ENCODE measurements around the gene FOXRED2.
"Not testable (repeated sequence)": the region's sequence is repeated elsewhere in the genome, so short reads cannot be mapped to it uniquely, and the experiment has no call there.

DNA sequence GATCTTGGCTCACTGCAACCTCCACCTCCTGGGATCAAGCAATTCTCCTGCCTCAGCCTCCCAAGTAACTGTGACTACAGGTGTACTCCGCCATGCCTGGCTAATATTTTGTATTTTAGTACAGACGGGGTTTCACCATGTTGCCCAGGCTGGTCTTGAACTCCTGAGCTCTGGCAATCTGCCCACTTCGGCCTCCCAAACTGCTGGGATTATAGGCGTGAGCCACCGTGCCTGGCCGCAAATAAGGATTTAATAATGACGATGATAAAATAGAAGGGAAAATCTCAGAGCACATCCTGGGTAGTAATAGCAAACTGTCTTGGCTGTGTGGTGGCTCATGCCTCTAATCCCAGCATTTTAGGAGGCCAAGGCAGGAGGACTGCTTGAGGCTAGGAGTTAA lies 55.9 kb downstream of the FOXRED2 start:
- TF ChIP-seq POLR2AphosphoS5 (IDR thresholded peaks at IDR 0.05; ENCODE audit: low read depth, low read length); TCF7L2 (IDR thresholded peaks at IDR 0.05; ENCODE audit: low read depth, low read length); SIN3A (IDR thresholded peaks at IDR 0.05; ENCODE audit: borderline replicate concordance, insufficient read depth, low read depth, low read length): not testable (repeated sequence)
- TF ChIP-seq, protein P1, sequence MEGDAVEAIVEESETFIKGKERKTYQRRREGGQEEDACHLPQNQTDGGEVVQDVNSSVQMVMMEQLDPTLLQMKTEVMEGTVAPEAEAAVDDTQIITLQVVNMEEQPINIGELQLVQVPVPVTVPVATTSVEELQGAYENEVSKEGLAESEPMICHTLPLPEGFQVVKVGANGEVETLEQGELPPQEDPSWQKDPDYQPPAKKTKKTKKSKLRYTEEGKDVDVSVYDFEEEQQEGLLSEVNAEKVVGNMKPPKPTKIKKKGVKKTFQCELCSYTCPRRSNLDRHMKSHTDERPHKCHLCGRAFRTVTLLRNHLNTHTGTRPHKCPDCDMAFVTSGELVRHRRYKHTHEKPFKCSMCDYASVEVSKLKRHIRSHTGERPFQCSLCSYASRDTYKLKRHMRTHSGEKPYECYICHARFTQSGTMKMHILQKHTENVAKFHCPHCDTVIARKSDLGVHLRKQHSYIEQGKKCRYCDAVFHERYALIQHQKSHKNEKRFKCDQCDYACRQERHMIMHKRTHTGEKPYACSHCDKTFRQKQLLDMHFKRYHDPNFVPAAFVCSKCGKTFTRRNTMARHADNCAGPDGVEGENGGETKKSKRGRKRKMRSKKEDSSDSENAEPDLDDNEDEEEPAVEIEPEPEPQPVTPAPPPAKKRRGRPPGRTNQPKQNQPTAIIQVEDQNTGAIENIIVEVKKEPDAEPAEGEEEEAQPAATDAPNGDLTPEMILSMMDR (IDR thresholded peaks at IDR 0.05), result not testable (repeated sequence)
- TF ChIP-seq, protein P2, sequence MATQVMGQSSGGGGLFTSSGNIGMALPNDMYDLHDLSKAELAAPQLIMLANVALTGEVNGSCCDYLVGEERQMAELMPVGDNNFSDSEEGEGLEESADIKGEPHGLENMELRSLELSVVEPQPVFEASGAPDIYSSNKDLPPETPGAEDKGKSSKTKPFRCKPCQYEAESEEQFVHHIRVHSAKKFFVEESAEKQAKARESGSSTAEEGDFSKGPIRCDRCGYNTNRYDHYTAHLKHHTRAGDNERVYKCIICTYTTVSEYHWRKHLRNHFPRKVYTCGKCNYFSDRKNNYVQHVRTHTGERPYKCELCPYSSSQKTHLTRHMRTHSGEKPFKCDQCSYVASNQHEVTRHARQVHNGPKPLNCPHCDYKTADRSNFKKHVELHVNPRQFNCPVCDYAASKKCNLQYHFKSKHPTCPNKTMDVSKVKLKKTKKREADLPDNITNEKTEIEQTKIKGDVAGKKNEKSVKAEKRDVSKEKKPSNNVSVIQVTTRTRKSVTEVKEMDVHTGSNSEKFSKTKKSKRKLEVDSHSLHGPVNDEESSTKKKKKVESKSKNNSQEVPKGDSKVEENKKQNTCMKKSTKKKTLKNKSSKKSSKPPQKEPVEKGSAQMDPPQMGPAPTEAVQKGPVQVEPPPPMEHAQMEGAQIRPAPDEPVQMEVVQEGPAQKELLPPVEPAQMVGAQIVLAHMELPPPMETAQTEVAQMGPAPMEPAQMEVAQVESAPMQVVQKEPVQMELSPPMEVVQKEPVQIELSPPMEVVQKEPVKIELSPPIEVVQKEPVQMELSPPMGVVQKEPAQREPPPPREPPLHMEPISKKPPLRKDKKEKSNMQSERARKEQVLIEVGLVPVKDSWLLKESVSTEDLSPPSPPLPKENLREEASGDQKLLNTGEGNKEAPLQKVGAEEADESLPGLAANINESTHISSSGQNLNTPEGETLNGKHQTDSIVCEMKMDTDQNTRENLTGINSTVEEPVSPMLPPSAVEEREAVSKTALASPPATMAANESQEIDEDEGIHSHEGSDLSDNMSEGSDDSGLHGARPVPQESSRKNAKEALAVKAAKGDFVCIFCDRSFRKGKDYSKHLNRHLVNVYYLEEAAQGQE (IDR thresholded peaks at IDR 0.05; ENCODE audit: insufficient read depth in 1 of 2, low read depth in 2 of 2, low read length in 1 of 2), result not testable (repeated sequence)

Data from Panc1 (cell line).